ENCODE data around the gene NOL12. TPM values are rescaled to one million over a fixed set of nuclear protein-coding genes. Genes with fewer than 3 reads are reported as not detected.

The NOL12 gene
- total RNA-seq, 1 experiment from 2014 or later = 30.4 TPM

- Histone ChIP-seq H2BK20ac (ENCODE audit: low read depth, low read length, poor library complexity, severe bottlenecking) (no peak overlapping the region), H4K91ac (ENCODE audit: insufficient read length, low read depth, low read length) (no peak overlapping the region), H3K27me3 (ENCODE audit: insufficient read depth, low read length) (no peaks in the 10 kb centered on the region), H3K56ac (ENCODE audit: insufficient read length, low read depth, low read length) (no peak overlapping the region), H2BK12ac (ENCODE audit: insufficient read length, low read depth, low read length) (no peak overlapping the region), H3T11ph (ENCODE audit: low read length) (no peak overlapping the region), H3K27ac (ENCODE audit: insufficient read length, low read depth, low read length) (no peak overlapping the region), H2BK15ac (ENCODE audit: low read depth, low read length) (no peak overlapping the region), H2BK120ac (ENCODE audit: low read depth, low read length, poor library complexity, severe bottlenecking) (no peak overlapping the region), H3K79me1 (ENCODE audit: insufficient read depth, low read depth, low read length, poor library complexity, severe bottlenecking) (no peaks in the 10 kb centered on the region), H2AFZ (ENCODE audit: low read length) (no peak overlapping the region), H3K23me2 (ENCODE audit: insufficient read length, low read depth, low read length, poor library complexity, severe bottlenecking) (no peaks in the 10 kb centered on the region), H3K23ac (ENCODE audit: insufficient read length, low read depth, low read length) (no peak overlapping the region), H3K4me2 (ENCODE audit: insufficient read depth, insufficient read length, low read length) (no peak overlapping the region), H3K18ac (ENCODE audit: insufficient read length, low read depth, low read length) (no peak overlapping the region), H4K5ac (ENCODE audit: insufficient read length, low read depth, low read length) (no peak overlapping the region), H4K8ac (replicated peaks; ENCODE audit: insufficient read length, low read depth, low read length) (no peak overlapping the region), H3K9me3 (ENCODE audit: control insufficient read depth, low read depth, low read length) (no peaks in the 10 kb centered on the region), H2BK5ac (ENCODE audit: insufficient read length, low read length) (no peak overlapping the region), H3K9ac (ENCODE audit: extremely low read depth, insufficient read length, low read length) (no peak overlapping the region), H3K4me1 (ENCODE audit: insufficient read depth, low read length) (no peaks in the 10 kb centered on the region), H3K4ac (ENCODE audit: low read depth, low read length) (no peak overlapping the region), H2AK5ac (ENCODE audit: insufficient read length, low read length) (no peak overlapping the region), H3K14ac (ENCODE audit: insufficient read depth, low read length) (no peak overlapping the region), H4K20me1 (ENCODE audit: control insufficient read depth, insufficient read depth, insufficient read length) (peaks cover 3% of the 10 kb centered on the region), H3K79me2 (ENCODE audit: insufficient read depth, low read length) (no peaks in the 10 kb centered on the region)
- Mint-ChIP-seq H3K27me3 (ENCODE audit: low read depth) (peaks cover 41% of the 10 kb centered on the region), H3K4me3 (no peak overlapping the region), H3K9me3 (no peaks in the 10 kb centered on the region), H3K4me1 (peaks cover 3% of the 10 kb centered on the region in 2 experiments; a peak in 1 of 4 replicates), H3K36me3 (ENCODE audit: insufficient read depth in 1 of 3, low read depth in 3 of 3) (peaks cover 25 to 43% (median 36%) of the 10 kb centered on the region in 3 experiments), H3K27ac (no peak overlapping the region)
- TF ChIP-seq CTCF (conservative IDR thresholded peaks at IDR 0.05) = no peak
- DNase-seq = no peak
- no CpG with 5 or more reads among the region's 1 CpG for WGBS (ENCODE audit: extremely low coverage, insufficient read length, low lambda C conversion rate)
These were observed 42.5 kb downstream of the NOL12 start for GRCh38 chr22:37728620-37729019.

Measured in H9 (cell line).